Left lung (tissue), 10 donors: ENCODE results near the gene ADAMTS8. TPM values are rescaled to one million over a fixed set of nuclear protein-coding genes. Genes with fewer than 3 reads are reported as not detected.

Experiments
- ATAC-seq: fragments of 200-7000 bp; cut with Tn5 transposase; one replicate; pipeline ENCODE4 v1.9.1; 2020; ENCODE audit warnings: moderate library complexity
- DNase-seq, 4 donors: peaks; one replicate each; pipeline ENCODE4 v3.0.0-alpha.2; 2013 to 2020
- H3K27ac ChIP-seq, 2 donors: fragments of 200-600 bp; sonication (generic) in 1 of 2; one replicate each; pipeline versions ENCODE4 v1.5.0 to v1.8.0; 2020 to 2021
- H3K27me3 ChIP-seq, 2 donors: fragments of 200-600 bp; sonication (generic) in 1 of 2; one replicate each; pipeline versions ENCODE4 v1.5.0 to v1.8.0; 2020 to 2021
- H3K36me3 ChIP-seq, 2 donors: fragments of 200-600 bp; sonication (generic) in 1 of 2; one replicate each; pipeline versions ENCODE4 v1.5.0 to v1.8.0; 2020 to 2021
- H3K4me1 ChIP-seq, 2 donors: fragments of 200-600 bp; one replicate each; pipeline ENCODE4 v1.8.0; 2021
- H3K4me3 ChIP-seq, 2 donors: fragments of 200-600 bp; sonication (generic) in 1 of 2; one replicate each; pipeline versions ENCODE4 v1.5.0 to v1.8.0; 2020 to 2021; ENCODE audit warnings: mild to moderate bottlenecking in 1 of 2
- H3K9me3 ChIP-seq, 2 donors: fragments of 200-600 bp; sonication (generic) in 1 of 2; one replicate each; pipeline versions ENCODE4 v1.5.0 to v1.8.0; 2020 to 2021
- CTCF ChIP-seq, 2 donors: fragments of 200-600 bp; sonication (generic) in 1 of 2; IDR thresholded peaks; one replicate each; pipeline versions ENCODE4 v1.5.0 to v1.8.0; 2021; ENCODE audit warnings: antibody characterized with exemption in 2 of 2
- intact Hi-C, 2 donors: fragments of 100-400 bp; cut with DNase I; formaldehyde crosslinking; loops; one replicate each; pipeline versions ENCODE4 v1.11.2 to v1.14.2; 2022
- polyA plus RNA-seq, 6 donors: library from polyadenylated mRNA; unstranded; fragments of 120-200 nt; gene quantifications; one replicate each; pipeline ENCODE4 v1.2.1, GENCODE V29; 2013; ENCODE audit not compliant: insufficient read length in 6 of 6
- total RNA-seq, 2 donors: library from RNA; stranded (reverse); fragmentation: NEBNext Ultra II Directional; extraction: Animal tissue kit (Norgen Biotek cat#: 25700); gene quantifications; one replicate each; pipeline ENCODE4 v1.2.1, GENCODE V29; 2021
- donor health status: DM: no; HTN: yes; CAD: no.
- donor health status: DM: no; HTN: no; CAD: no.

Gene ADAMTS8
- total and polyA plus RNA-seq, 8 donors: 1.2 to 48.5 (median 5.3) TPM

GRCh38 chr11:130425156-130425555 is 3.3 kb downstream of the ADAMTS8 start:
- H3K4me1 ChIP-seq: peaks cover 8 to 26% of the 10 kb centered on the region in 2 donors
- H3K36me3 ChIP-seq: no peaks in the 10 kb centered on the region
- no peak overlapping the region for H3K27ac ChIP-seq
- ATAC-seq (no peak), DNase-seq (no peak)
- no peak for TF ChIP-seq CTCF (IDR thresholded peaks at IDR 0.05)
- H3K27me3 ChIP-seq: peaks cover 35 to 83% of the 10 kb centered on the region in 2 donors
- no peak overlapping the region for H3K4me3 ChIP-seq
- H3K9me3 ChIP-seq: no peaks in the 10 kb centered on the region
- intact Hi-C loops: loop anchor here in 1 of 2 donors (10.0 kb wide), 1 partner anchor 210 kb away; no protein-coding TSS in a partner anchor

- Histone ChIP-seq H3K4me1 (peaks cover 8 to 26% of the 10 kb centered on the region in 2 donors), H3K27me3 (peaks cover 30 to 79% of the 10 kb centered on the region in 2 donors), H3K36me3 (no peaks in the 10 kb centered on the region), H3K9me3 (no peaks in the 10 kb centered on the region), H3K27ac (no peak overlapping the region), H3K4me3 (no peak overlapping the region)
- ATAC-seq (no peak), DNase-seq (no peak)
- intact Hi-C loops: loop anchor here in 1 of 2 donors (10.0 kb wide), 1 partner anchor 210 kb away; no protein-coding TSS in a partner anchor
- no peak for TF ChIP-seq CTCF (IDR thresholded peaks at IDR 0.05)
Measured at GRCh38 chr11:130424613-130425140, 3.7 kb downstream of the ADAMTS8 start.

GRCh38 chr11:130423541-130424142 is 4.8 kb downstream of the ADAMTS8 start:
- H3K27ac ChIP-seq: no peak overlapping the region

GRCh38 chr11:130422251-130422995 is 6.0 kb downstream of the ADAMTS8 start:
- peaks cover 15 to 56% of the 10 kb centered on the region in 2 donors for H3K27me3 ChIP-seq
- ATAC-seq: no peak
- DNase-seq: no peak
- no peaks in the 10 kb centered on the region for H3K36me3 ChIP-seq
- intact Hi-C loops: loop anchor here in 1 of 2 donors (10.0 kb wide), 1 partner anchor 208 kb away; no protein-coding TSS in a partner anchor
- no peak overlapping the region for H3K4me3 ChIP-seq
- no peak overlapping the region for H3K27ac ChIP-seq
- H3K9me3 ChIP-seq: no peaks in the 10 kb centered on the region
- no peak for TF ChIP-seq CTCF (IDR thresholded peaks at IDR 0.05)
- peaks cover 5 to 14% of the 10 kb centered on the region in 2 donors for H3K4me1 ChIP-seq

More at GRCh38 chr11:130423541-130424142, 4.8 kb downstream of the ADAMTS8 start:
- Histone ChIP-seq H3K36me3 (no peaks in the 10 kb centered on the region), H3K4me1 (peaks cover 8 to 24% of the 10 kb centered on the region in 2 donors), H3K9me3 (no peaks in the 10 kb centered on the region), H3K4me3 (no peak overlapping the region), H3K27me3 (peaks cover 23 to 68% of the 10 kb centered on the region in 2 donors)
- intact Hi-C loops: loop anchor here in 1 of 2 donors (10.0 kb wide), 1 partner anchor 209 kb away; no protein-coding TSS in a partner anchor
- no peak for DNase-seq
- ATAC-seq: no peak
- TF ChIP-seq CTCF (IDR thresholded peaks at IDR 0.05): no peak

GRCh38 chr11:130421697-130422096 is 6.7 kb downstream of the ADAMTS8 start:
- peaks cover 8 to 49% of the 10 kb centered on the region in 2 donors for H3K27me3 ChIP-seq
- no peak for TF ChIP-seq CTCF (IDR thresholded peaks at IDR 0.05)
- ATAC-seq (no peak), DNase-seq (no peak)
- peaks cover 5 to 13% of the 10 kb centered on the region in 2 donors for H3K4me1 ChIP-seq
- intact Hi-C loops: loop anchor here in 1 of 2 donors (10.0 kb wide), 1 partner anchor 207 kb away; no protein-coding TSS in a partner anchor
- no peak overlapping the region for H3K27ac ChIP-seq
- H3K36me3 ChIP-seq: no peaks in the 10 kb centered on the region
- no peaks in the 10 kb centered on the region for H3K9me3 ChIP-seq
- H3K4me3 ChIP-seq: no peak overlapping the region
